CD4-positive, alpha-beta T cell (primary cell): ENCODE measurements around the gene CKB. TPM values are rescaled to one million over a fixed set of nuclear protein-coding genes. Genes with fewer than 3 reads are reported as not detected.
A peak's percentile ranks its signal among the peaks of the same experiment; 100 is the strongest.

ENCODE experiments used
- ATAC-seq: fragments of 200-7000 bp; cut with Tn5 transposase; one replicate; pipeline ENCODE4 v1.10.0; 2022; ENCODE audit warnings: mild to moderate bottlenecking; ENCODE audit not compliant: poor library complexity
- CTCF ChIA-PET: fragments of 350-600 bp; sonication (Branson Sonifier 250); formaldehyde crosslinking; loops from one replicate; lab custom pipeline; 2021; ENCODE audit warnings: antibody characterized with exemption, inconsistent platforms; lab: Charles Lee
- POLR2A ChIA-PET: fragments of 350-600 bp; sonication (Branson Sonifier 250); formaldehyde crosslinking; loops from one replicate; lab custom pipeline; 2021; ENCODE audit warnings: antibody characterized with exemption, inconsistent platforms; lab: Charles Lee
- DNase-seq, 14 experiments: peaks; one replicate each; pipeline ENCODE4 v3.0.0-alpha.2; 2013 to 2020; ENCODE audit warnings: mixed read lengths in 2 of 14
- H3K27ac ChIP-seq, 2 donors: one replicate each; pipeline versions ENCODE4 v1.5.1 to v1.7.0; 2013; ENCODE audit warnings: low read length in 2 of 2, low read depth in 1 of 2, mild to moderate bottlenecking in 1 of 2
- H3K27me3 ChIP-seq, 2 experiments: 1 replicate in 1 of 2; 2 replicates in 1 of 2; pipeline versions ENCODE4 v1.6.1 to v1.7.0; 2013; ENCODE audit warnings: low read length in 2 of 2, control low read depth in 1 of 2, mild to moderate bottlenecking in 1 of 2, moderate library complexity in 1 of 2; ENCODE audit not compliant: insufficient read depth in 2 of 2, control insufficient read depth in 1 of 2
- H3K36me3 ChIP-seq: one replicate; pipeline ENCODE4 v1.6.1; 2013; ENCODE audit warnings: low read length, control low read depth; ENCODE audit not compliant: insufficient read depth
- H3K4me1 ChIP-seq: one replicate; pipeline ENCODE4 v1.6.1; 2013; ENCODE audit warnings: low read length, control low read depth; ENCODE audit not compliant: insufficient read depth
- H3K4me3 ChIP-seq: one replicate; pipeline ENCODE4 v1.5.1; 2013; ENCODE audit warnings: mild to moderate bottlenecking, low read length, moderate library complexity
- H3K9me3 ChIP-seq, 2 experiments: 1 replicate in 1 of 2; 2 replicates in 1 of 2; pipeline versions ENCODE4 v1.6.1 to v1.7.0; 2013; ENCODE audit warnings: low read length in 2 of 2, mild to moderate bottlenecking in 2 of 2, control low read depth in 1 of 2, moderate library complexity in 1 of 2; ENCODE audit not compliant: control insufficient read depth in 1 of 2, insufficient read depth in 1 of 2
- H3K27ac Mint-ChIP-seq: one replicate; pipeline ENCODE4 v1.8.0; 2020; ENCODE audit warnings: mixed read lengths
- H3K27me3 Mint-ChIP-seq: one replicate; pipeline ENCODE4 v1.8.0; 2021; ENCODE audit warnings: mixed read lengths
- H3K36me3 Mint-ChIP-seq: one replicate; pipeline ENCODE4 v1.8.0; 2021; ENCODE audit warnings: low read depth, mixed read lengths
- H3K4me1 Mint-ChIP-seq: one replicate; pipeline ENCODE4 v1.8.0; 2021; ENCODE audit warnings: low read depth, mixed read lengths
- H3K4me3 Mint-ChIP-seq: one replicate; pipeline ENCODE4 v1.8.0; 2020; ENCODE audit warnings: mild to moderate bottlenecking, mixed read lengths
- H3K9me3 Mint-ChIP-seq: one replicate; pipeline ENCODE4 v1.8.0; 2020; ENCODE audit warnings: mixed read lengths
- intact Hi-C, 2 experiments: fragments of 100-400 bp; cut with DNase I in 1 of 2; cut with micrococcal nuclease in 1 of 2; formaldehyde crosslinking; loops; one replicate each; pipeline versions ENCODE4 v1.15.1 to v1.9.0; 2023 to 2025; cut with DNase I, micrococcal nuclease
- total RNA-seq, 174 experiments: library from RNA in 2 of 174; stranded (reverse) in 2 of 174; gene quantifications; one replicate each; pipeline ENCODE4 v1.2.3 and lab custom pipeline; 2021 to 2026
- TF ChIP-seq, protein P1 (sequence below): fragments of 200-600 bp; IDR thresholded peaks from one replicate; pipeline ENCODE4 v1.8.0; 2022; ENCODE audit warnings: antibody characterized with exemption, mild to moderate bottlenecking

The CKB gene
- total RNA-seq, 2 experiments from 2014 or later: 5.8 to 6.6 TPM

DNA sequence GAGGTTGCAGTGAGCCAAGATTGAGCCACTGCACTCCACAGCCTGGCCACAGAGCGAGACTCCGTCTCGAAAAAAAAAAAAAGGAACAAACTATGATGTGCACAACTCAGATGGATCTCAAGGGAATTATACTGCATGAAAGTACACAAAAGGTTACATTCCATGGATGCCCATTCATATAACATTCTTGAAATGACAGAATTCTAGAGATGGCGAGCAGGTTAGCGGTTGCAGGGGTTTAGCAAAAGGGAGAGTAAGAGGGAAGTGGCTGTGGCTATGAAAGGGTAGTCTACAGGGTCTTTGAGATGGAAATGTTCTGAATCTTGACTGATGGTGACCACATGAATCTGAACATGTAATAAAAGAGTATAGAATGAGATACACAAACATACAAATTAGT, 49.7 kb downstream of the CKB start:
- Histone ChIP-seq H3K4me3 (no peak overlapping the region), H3K27ac (no peak overlapping the region), H3K27me3 (no peaks in the 10 kb centered on the region), H3K36me3 (peaks cover 74% of the 10 kb centered on the region), H3K4me1 (no peaks in the 10 kb centered on the region), H3K9me3 (no peaks in the 10 kb centered on the region)
- peak overlapping the region; percentile 3 for H3K27ac Mint-ChIP-seq
- POLR2A ChIA-PET: no interaction called here
- no peaks in the 10 kb centered on the region for H3K27me3 Mint-ChIP-seq
- peaks cover 85% of the 10 kb centered on the region for H3K36me3 Mint-ChIP-seq
- H3K9me3 Mint-ChIP-seq: no peaks in the 10 kb centered on the region
- no peak overlapping the region for H3K4me3 Mint-ChIP-seq
- CTCF ChIA-PET: no interaction called here
- DNase-seq (no peak), ATAC-seq (no peak)
- intact Hi-C loops: no loop called here
- TF ChIP-seq, protein P1, sequence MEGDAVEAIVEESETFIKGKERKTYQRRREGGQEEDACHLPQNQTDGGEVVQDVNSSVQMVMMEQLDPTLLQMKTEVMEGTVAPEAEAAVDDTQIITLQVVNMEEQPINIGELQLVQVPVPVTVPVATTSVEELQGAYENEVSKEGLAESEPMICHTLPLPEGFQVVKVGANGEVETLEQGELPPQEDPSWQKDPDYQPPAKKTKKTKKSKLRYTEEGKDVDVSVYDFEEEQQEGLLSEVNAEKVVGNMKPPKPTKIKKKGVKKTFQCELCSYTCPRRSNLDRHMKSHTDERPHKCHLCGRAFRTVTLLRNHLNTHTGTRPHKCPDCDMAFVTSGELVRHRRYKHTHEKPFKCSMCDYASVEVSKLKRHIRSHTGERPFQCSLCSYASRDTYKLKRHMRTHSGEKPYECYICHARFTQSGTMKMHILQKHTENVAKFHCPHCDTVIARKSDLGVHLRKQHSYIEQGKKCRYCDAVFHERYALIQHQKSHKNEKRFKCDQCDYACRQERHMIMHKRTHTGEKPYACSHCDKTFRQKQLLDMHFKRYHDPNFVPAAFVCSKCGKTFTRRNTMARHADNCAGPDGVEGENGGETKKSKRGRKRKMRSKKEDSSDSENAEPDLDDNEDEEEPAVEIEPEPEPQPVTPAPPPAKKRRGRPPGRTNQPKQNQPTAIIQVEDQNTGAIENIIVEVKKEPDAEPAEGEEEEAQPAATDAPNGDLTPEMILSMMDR: no peak
- no peaks in the 10 kb centered on the region for H3K4me1 Mint-ChIP-seq

Other genes with a start within 250 kb of the CKB start
- gene EIF5, start 188.6 kb downstream of the CKB start, total RNA-seq: 100 to 1,000 TPM; 658 TPM
- gene MARK3, start 137.4 kb downstream of the CKB start, total RNA-seq: 100 to 1,000 TPM; 107 TPM
- gene TRMT61A, start 6.4 kb upstream of the CKB start, total RNA-seq: 1 to 10 TPM; 9.2 to 9.8 TPM
- 10 to 100 TPM; 39.4 to 40.3 TPM for gene BAG5, start 39.8 kb upstream of the CKB start, total RNA-seq
- 10 to 100 TPM in 1 of 2 experiments, 1 to 10 TPM in 1; 9.1 to 10.7 TPM for gene COA8, start 40.1 kb upstream of the CKB start, total RNA-seq
- gene KLC1, start 106.4 kb upstream of the CKB start, total RNA-seq: 100 to 1,000 TPM; 111 to 119 TPM
- 1 to 10 TPM; 4.6 to 4.8 TPM for gene XRCC3, start 192.6 kb upstream of the CKB start, total RNA-seq
- 1 to 10 TPM; 2.6 to 3.0 TPM for gene ZFYVE21, start 193.0 kb upstream of the CKB start, total RNA-seq